GM19238 (cell line): ENCODE measurements around the gene PECR.

Experiments
- DNase-seq: peaks from one replicate; pipeline ENCODE4 v3.0.0; 2011; ENCODE audit warnings: low spot score; ENCODE audit not compliant: insufficient read length

Gene PECR

GRCh38 chr2:216081487-216082116 lies at the start of gene PECR, which contains the start of gene TMEM169:
Gene PECR, minus strand, starts transcription at chr2:216081809. Its CDS starts 68 bp downstream, at chr2:216081741.
Gene TMEM169, plus strand, starts transcription at chr2:216081919. Its CDS starts 14,045 bp downstream, at chr2:216095964.
- DNase-seq, result peak; percentile 82

- no peak for DNase-seq
These were observed 48.9 kb upstream of the PECR start for GRCh38 chr2:216130346-216130971.

GRCh38 chr2:216126943-216127342 lies 45.3 kb upstream of the PECR start:
- no peak for DNase-seq

- DNase-seq, result no peak
These were observed 39.6 kb upstream of the PECR start for GRCh38 chr2:216121255-216121654.

GRCh38 chr2:216119986-216120385 lies 38.4 kb upstream of the PECR start:
- DNase-seq, result no peak

GRCh38 chr2:216119146-216119545 lies 37.5 kb upstream of the PECR start:
- DNase-seq, result no peak

- no peak for DNase-seq
These were observed 36.9 kb upstream of the PECR start for GRCh38 chr2:216118474-216118873.

- no peak for DNase-seq
These were observed 36.1 kb upstream of the PECR start for GRCh38 chr2:216117561-216118340.

- DNase-seq, result no peak
These were observed 34.8 kb upstream of the PECR start for GRCh38 chr2:216116418-216116817.

- peak; percentile 72 for DNase-seq
These were observed 33.3 kb upstream of the PECR start for GRCh38 chr2:216114714-216115531.

- no peak for DNase-seq
These were observed 32.7 kb upstream of the PECR start for GRCh38 chr2:216114382-216114713.

GRCh38 chr2:216113572-216113971 lies 32.0 kb upstream of the PECR start:
- peak; percentile 13 for DNase-seq

GRCh38 chr2:216112926-216113325 lies 31.3 kb upstream of the PECR start:
- DNase-seq, result no peak

GRCh38 chr2:216111122-216111521 lies 29.5 kb upstream of the PECR start:
- DNase-seq, result no peak

- DNase-seq, result no peak
These were observed 29.0 kb upstream of the PECR start for GRCh38 chr2:216110620-216111019.

GRCh38 chr2:216109962-216110614 lies 28.5 kb upstream of the PECR start:
- no peak for DNase-seq

GRCh38 chr2:216108967-216109921 lies 27.6 kb upstream of the PECR start, which contains the start of gene XRCC5:
Gene XRCC5, plus strand, starts transcription at chr2:216109348. Its CDS starts 89 bp downstream, at chr2:216109437.
- peak; percentile 49 for DNase-seq

GRCh38 chr2:216108310-216108966 lies 26.8 kb upstream of the PECR start:
- DNase-seq, result no peak

GRCh38 chr2:216107760-216108159 lies 26.2 kb upstream of the PECR start:
- DNase-seq, result no peak
